RWPE1 (cell line): ENCODE results near the gene UVRAG.

Experiments used
- CTCF ChIA-PET: fragments of 350-600 bp; sonication (Branson Sonifier 250); formaldehyde crosslinking; extraction: SDS; loops from one replicate; lab custom pipeline; 2021; lab: Yijun Ruan, JAX
- POLR2A ChIA-PET: fragments of 400-600 bp; formaldehyde crosslinking; extraction: SDS; loops from one replicate; lab custom pipeline; 2020; ENCODE audit warnings: antibody characterized with exemption; ENCODE audit not compliant: low non-redundant PET; lab: Yijun Ruan, JAX
- DNase-seq: peaks from one replicate; pipeline ENCODE4 v3.0.0; 2012; ENCODE audit warnings: low spot score
- H3K27ac ChIP-seq: fragments of 450-650 bp; 2 replicates; pipeline ENCODE4 v1.5.1; 2017
- TF ChIP-seq, protein P1 (sequence below): fragments of 450-650 bp; conservative IDR thresholded peaks from 2 replicates; pipeline ENCODE4 v1.5.1; 2017; ENCODE audit warnings: low read depth, mild to moderate bottlenecking

Gene UVRAG

GRCh38 chr11:75781831-75782230 is 33.2 kb upstream of the UVRAG start:
- CTCF ChIA-PET: no interaction called here
- DNase-seq: no peak
- no peak overlapping the region for H3K27ac ChIP-seq
- TF ChIP-seq, protein P1, sequence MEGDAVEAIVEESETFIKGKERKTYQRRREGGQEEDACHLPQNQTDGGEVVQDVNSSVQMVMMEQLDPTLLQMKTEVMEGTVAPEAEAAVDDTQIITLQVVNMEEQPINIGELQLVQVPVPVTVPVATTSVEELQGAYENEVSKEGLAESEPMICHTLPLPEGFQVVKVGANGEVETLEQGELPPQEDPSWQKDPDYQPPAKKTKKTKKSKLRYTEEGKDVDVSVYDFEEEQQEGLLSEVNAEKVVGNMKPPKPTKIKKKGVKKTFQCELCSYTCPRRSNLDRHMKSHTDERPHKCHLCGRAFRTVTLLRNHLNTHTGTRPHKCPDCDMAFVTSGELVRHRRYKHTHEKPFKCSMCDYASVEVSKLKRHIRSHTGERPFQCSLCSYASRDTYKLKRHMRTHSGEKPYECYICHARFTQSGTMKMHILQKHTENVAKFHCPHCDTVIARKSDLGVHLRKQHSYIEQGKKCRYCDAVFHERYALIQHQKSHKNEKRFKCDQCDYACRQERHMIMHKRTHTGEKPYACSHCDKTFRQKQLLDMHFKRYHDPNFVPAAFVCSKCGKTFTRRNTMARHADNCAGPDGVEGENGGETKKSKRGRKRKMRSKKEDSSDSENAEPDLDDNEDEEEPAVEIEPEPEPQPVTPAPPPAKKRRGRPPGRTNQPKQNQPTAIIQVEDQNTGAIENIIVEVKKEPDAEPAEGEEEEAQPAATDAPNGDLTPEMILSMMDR: no peak
- POLR2A ChIA-PET: no interaction called here

GRCh38 chr11:75782540-75783263 is 32.3 kb upstream of the UVRAG start:
- ChIA-PET POLR2A (no interaction called here), CTCF (interaction anchor here (1.0 kb wide), 1 partner anchor 11 kb away, joined by 3 read pairs; no protein-coding TSS in a partner anchor)
- no peak overlapping the region for H3K27ac ChIP-seq
- TF ChIP-seq, protein P1: no peak
- no peak for DNase-seq

GRCh38 chr11:75783416-75784084 is 31.5 kb upstream of the UVRAG start:
- ChIA-PET POLR2A (no interaction called here), CTCF (interaction anchor here (0.8 to 1.0 kb wide), 2 partner anchors 12 to 15 kb away, joined by 3 to 5 read pairs; no protein-coding TSS in a partner anchor)
- no peak for DNase-seq
- TF ChIP-seq, protein P1: no peak
- no peak overlapping the region for H3K27ac ChIP-seq

- TF ChIP-seq, protein P1: no peak
- no peak overlapping the region for H3K27ac ChIP-seq
- CTCF ChIA-PET: interaction anchor here (0.8 kb wide), 1 partner anchor 16 kb away, joined by 5 read pairs; no protein-coding TSS in a partner anchor
- POLR2A ChIA-PET: no interaction called here
- no peak for DNase-seq
Measured at GRCh38 chr11:75784085-75784478, 30.9 kb upstream of the UVRAG start.

GRCh38 chr11:75784506-75784905 is 30.5 kb upstream of the UVRAG start:
- TF ChIP-seq, protein P1: no peak
- POLR2A ChIA-PET: no interaction called here
- CTCF ChIA-PET: interaction anchor here (0.8 kb wide), 1 partner anchor 16 kb away, joined by 5 read pairs; no protein-coding TSS in a partner anchor
- no peak for DNase-seq
- no peak overlapping the region for H3K27ac ChIP-seq

GRCh38 chr11:75785187-75785586 is 29.8 kb upstream of the UVRAG start:
- H3K27ac ChIP-seq: no peak overlapping the region
- ChIA-PET CTCF (interaction anchor here (0.5 kb wide), 1 partner anchor 316 kb away, joined by 3 read pairs; no protein-coding TSS in a partner anchor), POLR2A (no interaction called here)
- DNase-seq: no peak
- TF ChIP-seq, protein P1: no peak
